Measurements from ENCODE around the gene BCOR. TPM values are rescaled to one million over a fixed set of nuclear protein-coding genes. Genes with fewer than 3 reads are reported as not detected.

Gene BCOR
- 15.1 TPM for total RNA-seq
- long read RNA-seq, partial matches to known transcripts: 13 of 18 reads
- long read RNA-seq, other reads (novel, unspliced or antisense): 5 of 18 reads

DNA sequence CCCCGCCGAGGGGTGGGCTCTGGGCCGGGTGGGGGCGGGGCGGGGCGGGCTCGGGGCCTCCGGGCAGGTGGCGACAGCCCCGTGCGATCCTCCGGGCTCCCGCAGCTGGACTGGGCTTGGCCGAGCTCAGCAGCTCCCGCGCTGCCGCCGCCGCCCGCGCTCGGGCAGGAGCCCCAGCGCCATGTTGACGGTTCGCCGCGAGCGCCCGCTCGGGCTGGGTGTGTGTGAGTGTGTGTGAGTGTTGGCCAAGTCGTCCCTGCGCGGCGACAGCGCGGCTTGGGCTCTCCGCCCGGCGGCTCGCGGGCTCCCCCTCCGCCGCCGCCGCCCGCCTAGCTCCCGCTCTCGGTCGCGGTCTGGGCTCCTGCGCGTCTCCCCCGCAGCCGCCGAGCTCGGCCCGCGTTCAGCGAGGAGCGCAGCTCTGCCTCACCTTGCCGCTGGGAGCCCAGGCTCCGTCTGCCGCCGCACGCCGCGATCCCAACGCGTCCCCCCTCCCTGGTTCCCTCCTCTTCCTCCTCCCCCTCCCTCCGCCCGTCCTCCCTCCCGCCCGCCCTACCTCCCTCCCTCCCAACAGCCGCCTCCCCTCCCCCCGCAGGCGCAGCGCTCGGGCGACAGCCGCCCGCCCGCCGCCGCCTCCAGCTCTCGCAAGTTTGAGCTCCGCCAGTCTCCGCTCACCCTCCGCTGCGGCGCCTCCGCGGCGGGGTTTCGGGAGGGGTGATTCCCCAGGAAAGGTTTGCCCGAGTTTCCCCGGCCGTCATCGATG lies at the start of gene BCOR:
BCOR (minus strand) TSS at position 455 of the 760 bp plus-strand sequence. CDS start 20,029 bp downstream, outside the sequence.
- intact Hi-C loops (cut with micrococcal nuclease): loop anchor here (10.0 kb wide), 1 partner anchor 47 kb away; no protein-coding TSS in a partner anchor
- peak; percentile 73 for DNase-seq
- H3K4me1 ChIP-seq: peaks cover 24% of the 10 kb centered on the region
- H3K36me3 ChIP-seq: no peaks in the 10 kb centered on the region
- peak within 1 kb of the TSS; percentile 93 for H3K27ac ChIP-seq (replicated peaks)
- H3K4me3 ChIP-seq: peak within 1 kb of the TSS; percentile 86
- TF ChIP-seq, protein P1, sequence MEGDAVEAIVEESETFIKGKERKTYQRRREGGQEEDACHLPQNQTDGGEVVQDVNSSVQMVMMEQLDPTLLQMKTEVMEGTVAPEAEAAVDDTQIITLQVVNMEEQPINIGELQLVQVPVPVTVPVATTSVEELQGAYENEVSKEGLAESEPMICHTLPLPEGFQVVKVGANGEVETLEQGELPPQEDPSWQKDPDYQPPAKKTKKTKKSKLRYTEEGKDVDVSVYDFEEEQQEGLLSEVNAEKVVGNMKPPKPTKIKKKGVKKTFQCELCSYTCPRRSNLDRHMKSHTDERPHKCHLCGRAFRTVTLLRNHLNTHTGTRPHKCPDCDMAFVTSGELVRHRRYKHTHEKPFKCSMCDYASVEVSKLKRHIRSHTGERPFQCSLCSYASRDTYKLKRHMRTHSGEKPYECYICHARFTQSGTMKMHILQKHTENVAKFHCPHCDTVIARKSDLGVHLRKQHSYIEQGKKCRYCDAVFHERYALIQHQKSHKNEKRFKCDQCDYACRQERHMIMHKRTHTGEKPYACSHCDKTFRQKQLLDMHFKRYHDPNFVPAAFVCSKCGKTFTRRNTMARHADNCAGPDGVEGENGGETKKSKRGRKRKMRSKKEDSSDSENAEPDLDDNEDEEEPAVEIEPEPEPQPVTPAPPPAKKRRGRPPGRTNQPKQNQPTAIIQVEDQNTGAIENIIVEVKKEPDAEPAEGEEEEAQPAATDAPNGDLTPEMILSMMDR (IDR thresholded peaks at IDR 0.05; ENCODE audit: borderline replicate concordance): peak; percentile 19
- H3K9me3 ChIP-seq (replicated peaks): no peaks in the 10 kb centered on the region
- no peaks in the 10 kb centered on the region for H3K27me3 ChIP-seq (ENCODE audit: low read depth)

DNA sequence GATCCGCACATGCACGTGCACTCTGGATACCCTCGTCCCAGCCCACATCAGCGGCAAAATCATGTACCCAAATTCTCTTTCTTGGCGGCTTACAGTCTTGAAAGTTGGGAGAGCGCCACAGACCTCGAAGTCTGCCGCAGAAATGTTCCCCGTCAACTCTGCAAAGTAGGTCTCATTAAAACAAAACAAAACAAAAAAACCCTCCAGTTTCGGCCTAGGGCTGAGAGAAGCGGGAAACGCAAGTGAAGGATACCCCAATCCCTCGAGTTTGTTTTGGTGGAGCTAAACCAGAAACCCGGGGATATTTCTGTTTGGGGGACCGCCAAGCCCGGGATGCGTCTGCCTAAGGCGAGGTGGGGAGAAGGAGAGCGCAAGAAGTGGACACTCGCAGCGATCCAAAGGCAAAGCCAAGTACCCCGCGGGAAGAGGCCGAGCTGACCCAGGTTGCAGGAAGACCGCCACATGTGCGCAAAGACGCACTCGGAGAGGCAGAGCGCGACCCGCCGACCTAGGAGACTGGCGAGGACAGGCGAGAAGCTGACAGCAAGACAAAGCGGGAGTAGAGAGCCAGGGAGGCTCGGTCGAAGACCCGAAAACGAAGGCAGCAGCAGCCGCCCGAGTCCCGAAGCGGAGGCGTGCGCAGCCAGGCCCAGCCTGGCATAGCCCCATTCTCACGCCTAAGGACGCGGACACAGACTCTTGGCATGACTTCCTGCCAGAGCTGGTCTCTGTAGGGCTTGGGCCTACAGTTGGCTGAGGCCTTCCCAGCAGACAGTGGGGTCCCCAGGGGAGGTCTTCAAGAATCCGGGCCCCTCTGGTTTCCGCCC lies 49.6 kb upstream of the BCOR start:
- H3K36me3 ChIP-seq: no peaks in the 10 kb centered on the region
- H3K4me1 ChIP-seq: peaks cover 59% of the 10 kb centered on the region
- no peak overlapping the region for H3K27ac ChIP-seq (replicated peaks)
- TF ChIP-seq, protein P1 (IDR thresholded peaks at IDR 0.05; ENCODE audit: borderline replicate concordance): no peak
- H3K27me3 ChIP-seq (ENCODE audit: low read depth): no peaks in the 10 kb centered on the region
- DNase-seq: no peak
- H3K9me3 ChIP-seq (replicated peaks): no peaks in the 10 kb centered on the region
- intact Hi-C loops (cut with micrococcal nuclease): loop anchor here (10.0 kb wide), 1 partner anchor 53 kb away; the partner anchor contains the start of gene BCOR
- peak overlapping the region; percentile 69 for H3K4me3 ChIP-seq

DNA sequence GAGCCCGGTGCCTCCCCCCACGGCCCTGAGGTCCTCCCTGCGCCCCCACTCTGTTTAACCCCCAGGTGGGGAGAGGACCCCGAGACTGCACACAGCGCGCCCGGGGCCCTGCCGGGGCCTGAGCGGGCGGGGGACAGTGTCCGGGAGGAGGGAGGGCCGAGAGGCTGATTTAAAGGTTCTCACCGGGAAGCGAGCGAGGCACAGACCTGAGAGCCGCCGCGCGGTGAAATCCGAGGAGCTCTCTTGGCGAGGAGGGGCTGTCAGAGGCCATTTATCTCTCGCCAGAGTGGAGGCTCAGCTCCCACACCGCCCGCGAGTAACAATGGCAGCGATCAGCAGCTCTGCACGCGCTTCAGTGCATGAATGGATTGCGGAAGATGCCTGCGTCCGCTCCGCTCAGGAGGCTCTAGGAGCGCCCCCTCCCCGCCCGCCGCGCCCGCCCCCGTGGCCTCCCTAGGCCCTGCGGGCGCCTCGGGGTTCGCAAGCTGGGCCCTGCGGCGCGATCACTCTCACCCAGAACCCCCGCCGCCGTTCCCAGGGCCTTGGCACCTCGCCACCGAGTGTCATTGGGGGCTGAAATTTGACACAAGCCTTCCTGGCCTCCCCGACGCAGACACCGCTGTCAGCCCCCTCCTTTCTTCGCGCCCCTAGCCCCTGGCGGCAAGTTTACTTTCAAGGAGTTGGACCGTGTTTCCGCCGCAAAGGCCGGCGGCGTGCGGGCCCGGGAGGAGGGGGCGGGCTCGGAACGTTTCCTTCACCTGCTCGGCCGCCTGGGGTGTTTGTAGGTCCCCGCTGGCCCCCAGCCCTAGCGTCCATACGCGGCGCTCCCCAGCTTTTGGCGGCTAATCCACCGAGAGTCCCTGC lies 48.7 kb upstream of the BCOR start:
- H3K4me3 ChIP-seq: peak overlapping the region; percentile 69
- no peaks in the 10 kb centered on the region for H3K9me3 ChIP-seq (replicated peaks)
- peaks cover 58% of the 10 kb centered on the region for H3K4me1 ChIP-seq
- peak overlapping the region; percentile 73 for H3K27ac ChIP-seq (replicated peaks)
- no peaks in the 10 kb centered on the region for H3K27me3 ChIP-seq (ENCODE audit: low read depth)
- no peaks in the 10 kb centered on the region for H3K36me3 ChIP-seq
- TF ChIP-seq, protein P1 (IDR thresholded peaks at IDR 0.05; ENCODE audit: borderline replicate concordance): no peak
- intact Hi-C loops (cut with micrococcal nuclease): loop anchor here (10.0 kb wide), 1 partner anchor 52 kb away; the partner anchor contains the start of gene BCOR
- no peak for DNase-seq

DNA sequence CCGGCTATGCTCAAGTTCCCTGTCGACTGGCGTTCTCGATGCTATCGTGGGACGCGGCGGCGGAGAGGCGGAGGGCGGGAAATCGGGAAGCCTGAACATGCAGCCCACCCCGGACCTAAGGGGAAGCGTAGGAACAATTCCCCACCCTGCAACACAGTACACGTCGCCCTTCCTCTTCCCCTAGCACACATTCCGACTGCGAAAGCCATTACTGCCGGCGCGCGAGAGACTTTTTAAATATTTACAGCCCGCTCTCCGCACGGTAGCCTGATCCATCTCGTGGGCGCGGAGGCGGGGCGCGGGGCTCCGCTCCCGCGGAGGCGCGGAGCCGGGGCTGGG lies 48.1 kb upstream of the BCOR start:
- TF ChIP-seq, protein P1 (IDR thresholded peaks at IDR 0.05; ENCODE audit: borderline replicate concordance): no peak
- Histone ChIP-seq H3K27ac (replicated peaks) (peak overlapping the region; percentile 73), H3K27me3 (ENCODE audit: low read depth) (no peaks in the 10 kb centered on the region), H3K4me3 (peak overlapping the region; percentile 69), H3K9me3 (replicated peaks) (no peaks in the 10 kb centered on the region), H3K4me1 (peaks cover 59% of the 10 kb centered on the region), H3K36me3 (no peaks in the 10 kb centered on the region)
- no peak for DNase-seq
- intact Hi-C loops (cut with micrococcal nuclease): loop anchor here (10.0 kb wide), 1 partner anchor 51 kb away; the partner anchor contains the start of gene BCOR

All from left ventricle myocardium inferior (tissue), 1 donor.